GM19455 (cell line): ENCODE measurements around the gene AHNAK2.
"Not testable (repeated sequence)": the region's sequence is repeated elsewhere in the genome, so short reads cannot be mapped to it uniquely, and the experiment has no call there.

Experiments
- ATAC-seq: cut with Tn5 transposase; IDR thresholded peaks from one replicate; pipeline ENCODE4 v1.9.1; 2021; ENCODE audit not compliant: unreplicated experiment

The AHNAK2 gene

GRCh38 chr14:104956290-104956890 lies 21.8 kb downstream of the AHNAK2 start:
- no peak for ATAC-seq

DNA sequence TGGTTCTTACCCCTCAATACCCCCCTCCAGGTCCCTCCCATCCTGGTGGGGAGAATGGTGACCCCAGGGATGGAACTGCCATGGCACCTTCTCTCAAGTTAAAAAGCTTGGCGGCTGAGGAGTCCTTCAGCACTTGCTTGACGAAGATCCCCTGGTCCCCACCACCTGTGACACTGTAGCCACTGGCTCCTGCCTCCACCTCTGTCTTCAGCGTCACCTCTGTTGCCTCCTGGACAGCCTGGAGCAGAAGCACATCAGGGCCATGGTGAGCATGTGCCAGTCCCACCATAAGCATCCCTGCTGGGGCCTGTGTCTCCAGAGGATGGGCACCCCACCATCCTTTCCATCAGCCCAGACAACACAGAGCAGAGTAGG lies 22.8 kb downstream of the AHNAK2 start:
- no peak for ATAC-seq

DNA sequence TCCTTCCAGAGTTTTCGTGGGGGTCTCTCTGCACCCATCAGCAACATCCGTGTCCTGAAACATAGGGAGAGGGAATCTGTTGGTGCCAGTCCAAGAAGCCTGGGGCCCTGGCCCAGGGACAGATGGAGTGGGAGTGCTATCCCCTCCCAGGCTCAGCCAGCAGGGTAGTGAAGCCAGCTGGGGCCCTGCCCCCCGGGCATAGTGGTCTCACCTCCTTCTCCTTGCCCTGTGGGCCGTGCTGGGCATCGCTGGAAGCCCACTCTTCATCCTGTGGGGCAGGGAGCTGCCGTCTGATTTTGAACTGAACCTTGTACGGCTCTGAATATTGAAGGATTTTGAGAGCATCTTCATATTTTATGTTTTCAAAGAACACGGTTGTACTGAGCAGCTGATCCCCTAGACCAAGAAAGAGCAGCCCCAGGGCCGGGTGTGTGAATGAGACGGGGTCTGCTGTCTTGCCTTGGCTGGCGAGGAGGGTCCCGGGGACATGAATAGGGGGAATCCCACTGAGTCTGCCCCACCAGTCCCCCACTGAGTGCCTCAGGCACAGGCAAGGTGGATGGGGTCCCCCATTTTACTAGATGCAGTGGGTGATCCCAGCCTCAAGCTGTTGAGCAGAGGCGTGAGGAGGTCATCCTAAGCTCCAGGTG lies 23.3 kb downstream of the AHNAK2 start:
- no peak for ATAC-seq

DNA sequence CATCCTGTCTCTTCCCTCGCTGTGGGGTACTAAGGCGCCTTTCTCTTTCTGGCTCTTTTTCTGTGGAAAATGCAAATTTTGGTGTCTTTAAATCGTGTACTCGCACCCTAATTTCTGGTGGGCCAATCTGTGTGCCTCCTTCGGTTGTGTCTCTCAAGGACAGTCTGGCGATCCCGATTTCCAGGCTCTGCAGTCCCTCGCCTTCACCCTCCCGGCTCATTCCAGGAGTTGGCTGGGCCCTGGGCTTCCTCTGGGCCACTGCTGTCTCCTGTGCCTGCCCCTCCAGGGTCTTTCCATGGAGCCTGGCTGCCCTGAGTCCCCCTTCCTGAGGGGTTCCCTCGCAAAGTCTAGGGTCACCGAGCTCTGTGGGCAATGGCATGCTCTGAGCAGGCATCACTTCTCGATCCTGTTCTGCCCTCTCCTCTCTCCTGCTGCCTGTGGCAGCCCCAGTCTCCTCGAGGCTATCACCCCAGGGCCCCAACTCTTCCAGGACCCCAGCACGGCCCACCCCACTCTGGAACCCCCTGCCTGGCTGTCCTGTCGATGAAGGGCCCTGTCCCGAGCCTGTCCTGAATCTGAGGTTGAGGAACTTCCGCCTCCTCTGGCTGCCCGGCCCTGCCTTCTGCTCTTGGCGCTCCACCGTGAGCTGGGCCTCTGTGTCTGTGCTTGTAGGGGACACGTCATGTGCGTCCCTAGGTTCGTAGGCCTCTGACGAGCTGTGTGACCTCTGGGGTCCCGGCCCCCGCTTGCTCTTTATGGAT lies 24.1 kb downstream of the AHNAK2 start:
- ATAC-seq = no peak

GRCh38 chr14:104953097-104953496 lies 25.1 kb downstream of the AHNAK2 start:
- no peak for ATAC-seq

DNA sequence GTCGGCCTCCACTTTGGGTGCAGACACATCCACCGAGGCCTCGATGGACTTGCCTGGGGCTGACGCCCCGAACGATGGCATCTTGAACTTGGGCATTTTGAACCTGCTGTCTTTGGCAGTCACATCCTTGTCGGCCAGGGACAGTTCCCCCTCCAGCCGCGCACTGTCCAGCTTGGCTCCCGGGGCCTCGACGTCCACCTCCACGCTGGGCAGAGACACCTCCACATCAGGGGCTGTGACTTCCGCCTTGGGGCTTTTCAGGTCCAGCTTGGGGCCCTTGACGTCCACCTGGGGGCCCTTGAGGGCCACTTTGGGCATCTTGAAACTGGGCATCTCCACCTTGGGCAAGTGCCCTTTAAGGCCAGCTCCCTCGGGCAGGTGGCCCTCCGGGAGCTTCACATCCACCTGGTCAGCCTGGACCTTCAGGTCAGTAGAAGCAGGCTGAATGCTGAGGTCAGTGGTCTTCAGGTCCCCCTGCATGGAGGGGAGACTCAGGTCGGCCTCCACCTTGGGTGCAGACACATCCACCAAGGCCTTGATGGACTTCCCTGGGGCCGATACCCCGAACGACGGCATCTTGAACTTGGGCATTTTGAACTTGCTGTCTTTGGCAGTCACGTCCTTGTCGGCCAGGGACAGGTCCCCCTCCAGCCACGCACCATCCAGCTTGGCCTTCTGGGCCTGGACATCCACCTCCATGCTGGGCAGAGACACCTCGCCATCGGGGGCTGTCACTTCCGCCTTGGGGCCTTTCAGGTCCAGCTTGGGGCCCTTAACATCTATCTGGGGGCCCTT lies 26.1 kb downstream of the AHNAK2 start:
- not testable (repeated sequence) for ATAC-seq

GRCh38 chr14:104950701-104951100 lies 27.5 kb downstream of the AHNAK2 start:
- not testable (repeated sequence) for ATAC-seq

DNA sequence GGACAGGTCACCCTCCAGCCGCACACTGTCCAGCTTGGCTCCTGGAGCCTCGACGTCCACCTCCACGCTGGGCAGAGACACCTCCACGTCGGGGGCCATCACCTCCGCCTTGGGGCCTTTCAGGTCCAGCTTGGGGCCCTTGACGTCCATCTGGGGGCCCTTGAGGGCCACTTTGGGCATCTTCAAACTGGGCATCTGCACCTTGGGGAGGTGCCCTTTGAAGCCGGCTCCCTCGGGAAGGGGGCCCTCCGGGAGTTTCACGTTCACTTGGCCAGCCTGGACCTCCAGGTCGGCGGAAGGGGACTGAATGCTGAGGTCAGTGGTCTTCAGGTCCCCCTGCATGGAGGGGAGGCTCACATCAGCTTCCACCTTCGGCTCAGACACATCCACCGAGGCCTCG lies 28.2 kb downstream of the AHNAK2 start:
- ATAC-seq = no peak

- not testable (repeated sequence) for ATAC-seq
Observed at GRCh38 chr14:104949406-104949955, 28.7 kb downstream of the AHNAK2 start.

DNA sequence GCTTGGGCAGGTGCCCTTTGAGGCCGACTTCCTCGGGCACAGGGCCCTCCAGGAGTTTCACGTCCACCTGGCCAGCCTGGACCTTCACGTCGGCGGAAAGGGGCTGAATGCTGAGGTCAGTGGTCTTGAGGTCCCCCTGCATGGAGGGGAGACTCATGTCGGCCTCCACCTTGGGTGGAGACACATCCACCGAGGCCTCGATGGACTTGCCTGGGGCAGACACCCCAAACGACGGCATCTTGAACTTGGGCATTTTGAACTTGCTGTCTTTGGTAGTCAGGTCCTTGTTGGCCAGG lies 29.5 kb downstream of the AHNAK2 start:
- no peak for ATAC-seq

DNA sequence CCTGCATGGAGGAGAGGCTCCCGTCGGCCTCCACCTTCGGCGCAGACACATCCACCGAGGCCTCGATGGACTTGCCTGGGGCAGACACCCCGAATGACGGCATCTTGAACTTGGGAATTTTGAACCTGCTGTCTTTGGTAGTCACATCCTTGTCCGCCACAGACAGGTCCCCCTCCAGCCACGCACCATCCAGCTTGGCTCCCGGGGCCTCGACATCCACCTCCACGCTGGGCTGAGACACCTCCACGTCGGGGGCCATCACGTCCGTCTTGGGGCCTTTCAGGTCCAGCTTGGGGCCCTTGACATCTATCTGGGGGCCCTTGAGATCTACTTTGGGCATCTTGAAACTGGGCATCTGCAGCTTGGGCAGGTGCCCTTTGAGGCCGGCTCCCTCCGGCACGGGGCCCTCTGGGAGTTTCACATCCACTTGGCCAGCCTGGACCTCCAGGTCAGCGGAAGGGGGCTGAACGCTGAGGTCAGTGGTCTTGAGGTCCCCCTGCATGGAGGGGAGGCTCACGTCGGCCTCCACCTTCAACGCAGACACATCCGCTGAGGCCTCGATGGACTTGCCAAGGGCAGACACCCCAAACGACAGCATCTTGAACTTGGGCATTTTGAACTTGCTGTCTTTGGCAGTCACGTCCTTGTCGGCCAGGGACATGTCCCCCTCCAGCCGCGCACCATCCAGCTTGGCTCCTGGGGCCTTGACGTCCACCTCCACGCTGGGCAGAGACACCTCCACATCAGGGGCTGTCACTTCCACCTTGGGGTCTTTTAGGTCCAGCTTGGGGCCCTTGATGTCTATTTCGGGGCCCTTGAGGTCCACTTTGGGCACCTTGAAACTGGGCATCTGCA lies 30.1 kb downstream of the AHNAK2 start:
- ATAC-seq = not testable (repeated sequence)

DNA sequence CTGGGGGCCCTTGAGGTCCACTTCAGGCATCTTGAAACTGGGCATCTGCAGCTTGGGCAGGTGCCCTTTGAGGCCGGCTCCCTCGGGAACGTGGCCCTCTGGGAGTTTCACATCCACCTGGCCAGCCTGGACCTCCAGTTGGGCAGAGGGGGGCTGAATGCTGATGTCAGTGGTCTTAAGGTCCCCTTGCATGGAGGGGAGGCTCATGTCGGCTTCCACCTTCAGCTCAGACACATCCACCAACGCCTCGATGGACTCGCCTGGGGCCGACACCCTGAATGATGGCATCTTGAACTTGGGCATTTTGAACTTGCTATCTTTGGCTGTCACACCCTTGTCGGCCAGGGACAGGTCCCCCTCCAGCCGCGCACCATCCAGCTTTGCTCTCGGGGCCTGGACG lies 31.0 kb downstream of the AHNAK2 start:
- not testable (repeated sequence) for ATAC-seq

GRCh38 chr14:104945986-104946965 lies 31.9 kb downstream of the AHNAK2 start:
- ATAC-seq = not testable (repeated sequence)

DNA sequence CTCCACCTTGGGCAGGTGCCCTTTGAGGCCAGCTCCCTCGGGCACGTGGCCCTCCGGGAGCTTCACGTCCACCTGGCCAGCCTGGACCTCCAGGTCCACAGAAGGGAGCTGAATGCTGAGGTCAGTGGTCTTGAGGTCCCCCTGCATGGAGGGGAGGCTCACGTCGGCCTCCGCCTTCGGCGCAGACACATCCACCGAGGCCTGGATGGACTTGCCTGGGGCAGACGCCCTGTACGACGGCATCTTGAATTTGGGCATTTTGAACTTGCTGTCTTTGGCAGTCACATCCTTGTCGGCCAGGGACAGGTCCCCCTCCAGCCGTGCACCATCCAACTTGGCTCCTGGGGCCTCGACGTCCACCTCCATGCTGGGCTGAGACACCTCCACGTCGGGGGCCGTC lies 32.9 kb downstream of the AHNAK2 start:
- ATAC-seq = not testable (repeated sequence)

DNA sequence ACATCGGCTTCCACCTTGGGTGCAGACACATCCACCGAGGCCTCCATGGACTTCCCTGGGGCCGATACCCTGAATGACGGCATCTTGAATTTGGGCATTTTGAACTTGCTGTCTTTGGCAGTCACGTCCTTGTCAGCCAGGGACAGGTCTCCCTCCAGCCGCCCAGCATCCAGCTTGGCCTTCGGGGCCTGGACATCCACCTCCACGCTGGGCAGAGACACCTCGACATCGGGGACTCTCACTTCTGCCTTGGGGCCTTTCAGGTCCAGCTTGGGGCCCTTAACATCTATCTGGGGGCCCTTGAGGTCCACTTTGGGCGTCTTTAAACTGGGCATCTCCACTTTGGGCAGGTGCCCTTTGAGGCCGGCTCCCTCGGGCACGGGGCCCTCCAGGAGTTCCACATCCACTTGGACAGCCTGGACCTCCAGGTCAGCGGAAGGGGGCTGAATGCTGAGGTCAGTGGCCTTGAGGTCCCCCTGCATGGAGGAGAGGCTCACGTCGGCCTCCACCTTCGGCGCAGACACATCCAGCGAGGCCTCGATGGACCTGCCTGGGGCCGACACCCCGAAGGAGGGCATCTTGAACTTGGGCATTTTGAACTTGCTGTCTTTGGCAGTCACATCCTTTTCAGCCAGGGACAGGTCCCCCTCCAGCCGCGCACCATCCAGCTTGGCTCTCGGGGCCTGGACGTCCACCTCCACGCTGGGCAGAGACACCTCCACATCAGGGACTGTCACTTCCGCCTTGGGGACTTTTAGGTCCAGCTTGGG lies 33.6 kb downstream of the AHNAK2 start:
- ATAC-seq = not testable (repeated sequence)

DNA sequence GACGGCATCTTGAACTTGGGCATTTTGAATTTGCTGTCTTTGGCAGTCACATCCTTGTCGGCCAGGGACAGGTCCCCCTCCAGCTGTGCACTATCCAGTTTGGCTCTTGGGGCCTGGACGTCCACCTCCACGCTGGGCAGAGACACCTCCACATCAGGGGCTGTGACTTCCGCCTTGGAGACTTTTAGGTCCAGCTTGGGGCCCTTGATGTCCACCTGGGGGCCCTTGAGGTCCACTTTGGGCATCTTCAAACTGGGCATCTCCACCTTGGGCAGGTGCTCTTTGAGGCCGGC lies 34.2 kb downstream of the AHNAK2 start:
- not testable (repeated sequence) for ATAC-seq

DNA sequence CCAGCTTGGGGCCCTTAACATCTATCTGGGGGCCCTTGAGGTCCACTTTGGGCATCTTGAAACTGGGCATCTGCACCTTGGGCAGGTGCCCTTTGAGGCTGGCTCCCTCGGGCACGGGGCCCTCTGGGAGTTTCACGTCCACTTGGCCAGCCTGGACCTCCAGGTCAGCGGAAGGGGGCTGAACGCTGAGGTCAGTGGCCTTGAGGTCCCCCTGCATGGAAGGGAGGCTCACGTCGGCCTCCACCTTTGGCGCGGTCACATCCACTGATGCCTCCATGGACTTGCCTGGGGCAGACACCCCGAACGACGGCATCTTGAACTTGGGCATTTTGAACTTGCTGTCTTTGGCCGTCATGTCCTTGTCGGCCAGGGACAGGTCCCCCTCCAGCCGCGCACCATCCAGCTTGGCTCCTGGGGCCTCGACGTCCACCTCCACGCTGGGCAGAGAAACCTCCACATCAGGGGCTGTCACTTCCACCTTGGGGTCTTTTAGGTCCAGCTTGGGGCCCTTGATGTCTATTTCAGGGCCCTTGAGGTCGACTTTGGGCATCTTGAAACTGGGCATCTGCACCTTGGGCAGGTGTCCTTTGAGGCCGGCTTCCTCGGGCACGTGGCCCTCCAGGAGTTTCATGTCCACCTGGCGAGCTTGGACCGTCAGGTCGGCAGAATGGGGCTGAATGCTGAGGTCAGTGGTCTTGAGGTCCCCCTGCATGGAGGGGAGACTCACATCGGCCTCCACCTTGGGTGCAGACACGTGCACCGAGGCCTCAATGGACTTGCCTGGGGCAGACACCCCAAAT lies 34.8 kb downstream of the AHNAK2 start:
- not testable (repeated sequence) for ATAC-seq

DNA sequence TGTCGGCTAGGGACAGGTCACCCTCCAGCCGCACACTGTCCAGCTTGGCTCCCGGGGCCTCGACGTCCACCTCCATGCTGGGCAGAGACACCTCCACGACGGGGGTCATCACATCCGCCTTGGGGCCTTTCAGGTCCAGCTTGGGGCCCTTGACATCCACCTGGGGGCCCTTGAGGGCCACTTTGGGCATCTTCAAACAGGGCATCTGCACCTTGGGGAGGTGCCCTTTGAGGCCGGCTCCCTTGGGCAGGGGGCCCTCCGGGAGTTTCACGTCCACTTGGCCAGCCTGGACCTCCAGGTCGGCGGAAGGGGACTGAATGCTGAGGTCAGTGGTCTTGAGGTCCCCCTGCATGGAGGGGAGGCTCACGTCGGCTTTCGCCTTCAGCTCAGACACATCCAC lies 35.6 kb downstream of the AHNAK2 start:
- ATAC-seq = no peak
